Measurements from ENCODE around the gene FXYD4. TPM values are rescaled to one million over a fixed set of nuclear protein-coding genes. Genes with fewer than 3 reads are reported as not detected.

Gene FXYD4
- total RNA-seq, 4 donors from 2014 or later: not detected

DNA sequence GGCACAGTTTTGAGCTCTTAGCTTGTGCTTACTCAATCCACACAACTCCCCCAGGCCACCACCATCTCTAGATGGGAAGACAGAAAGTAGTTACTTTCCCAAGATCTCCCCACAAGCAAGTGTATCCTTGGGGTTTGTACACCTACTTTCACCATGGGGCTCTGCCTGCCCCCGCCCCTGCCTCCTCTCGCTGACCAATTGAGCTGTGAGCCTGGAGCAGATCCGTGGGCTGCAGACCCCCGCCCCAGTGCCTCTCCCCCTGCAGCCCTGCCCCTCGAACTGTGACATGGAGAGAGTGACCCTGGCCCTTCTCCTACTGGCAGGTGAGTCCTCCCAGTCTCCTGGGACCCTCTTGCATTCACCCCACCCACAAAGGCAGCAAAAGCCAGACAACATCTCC is 2.0 kb downstream of the FXYD4 start:
- no peak overlapping the region for H3K27ac ChIP-seq
- 55 to 80% methylated on average over 2 to 4 of the region's 5 CpGs for WGBS, 2 donors (ENCODE audit: low coverage in 1 of 2)
- H3K36me3 ChIP-seq: no peaks in the 10 kb centered on the region
- H3K27me3 ChIP-seq: no peaks in the 10 kb centered on the region
- TF ChIP-seq POLR2A (IDR thresholded peaks at IDR 0.05) (no peak), POLR2AphosphoS5 (IDR thresholded peaks at IDR 0.05) (no peak), EP300 (IDR thresholded peaks at IDR 0.05) (no peak)
- TF ChIP-seq, protein P1, sequence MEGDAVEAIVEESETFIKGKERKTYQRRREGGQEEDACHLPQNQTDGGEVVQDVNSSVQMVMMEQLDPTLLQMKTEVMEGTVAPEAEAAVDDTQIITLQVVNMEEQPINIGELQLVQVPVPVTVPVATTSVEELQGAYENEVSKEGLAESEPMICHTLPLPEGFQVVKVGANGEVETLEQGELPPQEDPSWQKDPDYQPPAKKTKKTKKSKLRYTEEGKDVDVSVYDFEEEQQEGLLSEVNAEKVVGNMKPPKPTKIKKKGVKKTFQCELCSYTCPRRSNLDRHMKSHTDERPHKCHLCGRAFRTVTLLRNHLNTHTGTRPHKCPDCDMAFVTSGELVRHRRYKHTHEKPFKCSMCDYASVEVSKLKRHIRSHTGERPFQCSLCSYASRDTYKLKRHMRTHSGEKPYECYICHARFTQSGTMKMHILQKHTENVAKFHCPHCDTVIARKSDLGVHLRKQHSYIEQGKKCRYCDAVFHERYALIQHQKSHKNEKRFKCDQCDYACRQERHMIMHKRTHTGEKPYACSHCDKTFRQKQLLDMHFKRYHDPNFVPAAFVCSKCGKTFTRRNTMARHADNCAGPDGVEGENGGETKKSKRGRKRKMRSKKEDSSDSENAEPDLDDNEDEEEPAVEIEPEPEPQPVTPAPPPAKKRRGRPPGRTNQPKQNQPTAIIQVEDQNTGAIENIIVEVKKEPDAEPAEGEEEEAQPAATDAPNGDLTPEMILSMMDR (IDR thresholded peaks at IDR 0.05): no peak
- no peak overlapping the region for H3K4me3 ChIP-seq
- no peak for ATAC-seq
- H3K4me1 ChIP-seq: no peaks in the 10 kb centered on the region
- H3K9me3 ChIP-seq: no peaks in the 10 kb centered on the region

DNA sequence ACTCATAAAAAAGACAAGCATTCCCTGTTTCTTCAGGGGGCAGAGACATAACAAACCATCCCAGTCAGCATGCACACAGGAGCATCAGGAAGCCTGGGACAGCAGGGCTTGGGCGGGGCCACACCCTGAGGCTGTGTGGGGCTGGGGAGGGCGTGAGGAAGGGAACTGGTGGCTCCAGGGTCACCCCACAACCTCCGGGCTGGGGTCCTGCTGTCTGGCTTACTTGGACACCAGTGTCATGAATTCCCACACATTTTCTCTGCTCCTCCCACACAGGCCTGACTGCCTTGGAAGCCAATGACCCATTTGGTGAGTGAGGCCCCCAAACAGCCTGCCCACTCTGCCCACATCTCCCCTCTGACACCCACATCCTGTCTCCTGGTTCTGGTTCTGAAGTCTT is 2.8 kb downstream of the FXYD4 start:
- Histone ChIP-seq H3K27ac (no peak overlapping the region), H3K27me3 (no peaks in the 10 kb centered on the region), H3K36me3 (no peaks in the 10 kb centered on the region), H3K4me3 (no peak overlapping the region), H3K9me3 (no peaks in the 10 kb centered on the region), H3K4me1 (no peaks in the 10 kb centered on the region)
- 80% methylated on average over 1 of the region's 3 CpGs; no CpG with 5 or more reads in 1 of the 2 donors for WGBS, 2 donors (ENCODE audit: low coverage in 1 of 2)
- no peak for ATAC-seq
- TF ChIP-seq POLR2AphosphoS5 (IDR thresholded peaks at IDR 0.05) (no peak), POLR2A (IDR thresholded peaks at IDR 0.05) (no peak), EP300 (IDR thresholded peaks at IDR 0.05) (no peak)
- TF ChIP-seq, protein P1 (IDR thresholded peaks at IDR 0.05): no peak

DNA sequence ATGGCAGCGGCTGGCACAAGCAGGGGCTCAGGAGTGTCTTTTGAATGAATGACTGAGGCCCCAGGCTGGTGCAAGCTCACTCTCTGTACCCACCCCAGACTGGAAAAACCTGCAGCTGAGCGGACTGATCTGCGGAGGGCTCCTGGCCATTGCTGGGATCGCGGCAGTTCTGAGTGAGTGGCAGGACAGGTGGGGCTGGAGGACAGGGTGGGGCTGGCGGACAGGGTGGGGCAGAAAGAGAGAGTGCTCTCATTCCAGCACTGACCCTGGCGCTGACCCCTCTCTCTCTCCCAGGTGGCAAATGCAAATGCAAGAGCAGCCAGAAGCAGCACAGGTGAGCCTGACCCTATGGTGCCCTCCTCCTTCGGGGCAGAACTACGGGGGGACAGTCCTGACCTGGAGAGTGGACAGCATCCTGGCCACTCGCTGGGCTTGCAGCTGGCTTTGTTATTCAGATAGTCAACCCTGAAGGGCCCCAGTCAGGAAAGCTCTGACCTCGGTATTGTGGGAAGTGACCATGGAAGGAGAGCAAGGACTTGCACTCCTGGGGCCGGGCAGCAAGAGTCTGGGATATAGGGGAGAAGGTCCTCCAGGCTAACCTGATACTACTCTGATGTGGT is 4.1 kb downstream of the FXYD4 start:
- no peaks in the 10 kb centered on the region for H3K36me3 ChIP-seq
- 100% methylated on average over 1 of the region's 12 CpGs; no CpG with 5 or more reads in 1 of the 2 donors for WGBS, 2 donors (ENCODE audit: low coverage in 1 of 2)
- H3K9me3 ChIP-seq: no peaks in the 10 kb centered on the region
- no peak for TF ChIP-seq EP300 (IDR thresholded peaks at IDR 0.05)
- no peaks in the 10 kb centered on the region for H3K4me1 ChIP-seq
- H3K27me3 ChIP-seq: no peaks in the 10 kb centered on the region
- ATAC-seq: no peak
- no peak overlapping the region for H3K4me3 ChIP-seq
- H3K27ac ChIP-seq: no peak overlapping the region

DNA sequence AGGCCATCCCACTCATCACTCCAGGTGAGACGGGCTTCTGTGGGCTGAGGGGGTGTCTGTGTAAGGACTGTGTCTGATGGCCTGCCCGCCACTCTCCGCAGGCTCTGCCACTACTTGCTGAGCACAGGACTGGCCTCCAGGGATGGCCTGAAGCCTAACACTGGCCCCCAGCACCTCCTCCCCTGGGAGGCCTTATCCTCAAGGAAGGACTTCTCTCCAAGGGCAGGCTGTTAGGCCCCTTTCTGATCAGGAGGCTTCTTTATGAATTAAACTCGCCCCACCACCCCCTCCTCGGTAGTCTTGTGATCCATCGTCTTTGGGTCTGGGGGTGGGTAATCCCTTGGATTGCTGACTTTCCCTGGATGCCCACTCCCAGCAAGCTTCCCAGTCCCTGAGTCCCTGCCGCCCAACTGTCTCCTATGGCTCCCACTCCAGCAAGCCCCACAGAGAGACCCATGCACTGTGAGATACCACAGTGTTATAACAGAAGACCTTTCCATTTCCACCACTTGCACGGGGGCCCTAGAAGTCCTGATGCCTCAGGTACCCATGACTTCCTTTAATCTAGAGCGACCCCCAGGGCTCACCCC is 4.7 kb downstream of the FXYD4 start:
- ATAC-seq: no peak
- H3K27me3 ChIP-seq: no peaks in the 10 kb centered on the region
- no peak overlapping the region for H3K4me3 ChIP-seq
- 92 to 93% methylated on average over 4 of the region's 9 CpGs for WGBS, 2 donors (ENCODE audit: low coverage in 1 of 2)
- H3K4me1 ChIP-seq: no peaks in the 10 kb centered on the region
- H3K36me3 ChIP-seq: no peaks in the 10 kb centered on the region
- no peaks in the 10 kb centered on the region for H3K9me3 ChIP-seq
- TF ChIP-seq, protein P1 (IDR thresholded peaks at IDR 0.05): no peak
- TF ChIP-seq POLR2AphosphoS5 (IDR thresholded peaks at IDR 0.05): no peak
- no peak for TF ChIP-seq EP300 (IDR thresholded peaks at IDR 0.05)
- TF ChIP-seq POLR2A (IDR thresholded peaks at IDR 0.05): no peak
- H3K27ac ChIP-seq: no peak overlapping the region

DNA sequence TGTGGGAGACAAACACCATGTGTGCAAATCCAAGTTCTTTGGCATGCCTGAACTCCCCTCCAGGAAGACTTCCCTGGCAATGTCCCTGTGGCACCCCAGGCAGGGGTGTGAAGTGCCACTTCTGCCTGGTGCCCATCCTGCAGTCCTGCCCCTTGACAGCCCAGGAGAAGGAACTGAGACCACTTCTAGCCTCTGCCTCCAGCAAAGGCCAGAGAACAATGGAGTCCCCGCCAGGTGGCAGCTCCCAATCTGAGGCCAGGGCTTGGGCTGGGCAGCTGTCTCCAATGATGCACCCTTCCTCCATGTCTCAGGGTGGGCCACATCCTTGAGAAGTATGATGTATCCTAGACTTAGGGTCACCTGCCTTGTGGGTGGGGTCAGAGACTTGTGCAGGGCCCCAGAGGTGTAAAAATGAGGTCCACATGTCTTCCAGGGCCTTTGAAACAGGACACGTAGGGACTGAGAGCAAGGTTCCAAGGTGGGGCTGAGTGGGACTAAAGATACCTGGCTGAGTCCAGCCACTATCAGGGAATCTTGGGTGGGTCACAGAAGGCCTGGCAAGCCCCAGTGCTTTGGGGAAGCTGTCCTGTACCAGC is 5.5 kb downstream of the FXYD4 start:
- no peaks in the 10 kb centered on the region for H3K9me3 ChIP-seq
- no peak for TF ChIP-seq POLR2AphosphoS5 (IDR thresholded peaks at IDR 0.05)
- no peaks in the 10 kb centered on the region for H3K27me3 ChIP-seq
- H3K4me1 ChIP-seq: no peaks in the 10 kb centered on the region
- no peak overlapping the region for H3K27ac ChIP-seq
- no peak overlapping the region for H3K4me3 ChIP-seq
- ATAC-seq: no peak
- 0% methylated on average over 1 of the region's 2 CpGs; no CpG with 5 or more reads in 1 of the 2 donors for WGBS, 2 donors (ENCODE audit: low coverage in 1 of 2)
- H3K36me3 ChIP-seq: no peaks in the 10 kb centered on the region

DNA sequence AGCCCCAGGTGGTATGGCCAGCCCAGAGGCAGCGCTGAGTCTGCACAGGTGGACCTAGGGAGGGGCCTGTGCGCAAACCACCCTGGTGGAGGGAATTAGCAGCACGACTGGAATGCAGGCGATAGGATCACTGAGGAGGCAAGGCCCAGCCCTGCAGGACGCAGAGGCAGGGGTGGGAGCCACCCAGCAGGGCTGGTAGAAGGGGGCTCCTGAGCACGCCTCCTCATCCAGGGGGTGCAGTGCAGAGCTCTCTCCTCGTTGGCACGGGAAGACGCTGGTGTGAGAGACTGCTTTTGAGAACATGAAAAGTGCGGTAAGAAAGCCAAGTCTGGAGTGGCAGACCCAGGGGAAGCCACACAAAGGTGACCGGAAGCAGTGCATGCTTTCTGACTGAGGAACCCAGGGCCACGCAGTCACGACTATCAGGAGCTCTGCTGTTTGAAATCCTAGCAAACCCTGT is 6.0 kb downstream of the FXYD4 start:
- no peaks in the 10 kb centered on the region for H3K9me3 ChIP-seq
- 60 to 76% methylated on average over 1 to 5 of the region's 13 CpGs for WGBS, 2 donors (ENCODE audit: low coverage in 1 of 2)
- no peaks in the 10 kb centered on the region for H3K4me1 ChIP-seq
- no peaks in the 10 kb centered on the region for H3K36me3 ChIP-seq
- H3K4me3 ChIP-seq: no peak overlapping the region
- no peak for ATAC-seq
- no peaks in the 10 kb centered on the region for H3K27me3 ChIP-seq
- TF ChIP-seq, protein P1 (IDR thresholded peaks at IDR 0.05): no peak
- TF ChIP-seq EP300 (IDR thresholded peaks at IDR 0.05) (no peak), POLR2AphosphoS5 (IDR thresholded peaks at IDR 0.05) (no peak), POLR2A (IDR thresholded peaks at IDR 0.05) (no peak)
- no peak overlapping the region for H3K27ac ChIP-seq
